NCI-H69 (cell line): ENCODE measurements around the gene SLC25A46.
"Not testable (repeated sequence)": the region's sequence is repeated elsewhere in the genome, so short reads cannot be mapped to it uniquely, and the experiment has no call there.

Experiments
- DNase-seq: peaks from one replicate; lab custom pipeline; 2025; lab: John Stamatoyannopoulos, UW

The SLC25A46 gene

GRCh38 chr5:110738812-110739651 lies at the start of gene SLC25A46:
Gene SLC25A46, plus strand, starts transcription at chr5:110739007. Its CDS starts 113 bp downstream, at chr5:110739120.
- peak; percentile 95 for DNase-seq

GRCh38 chr5:110690587-110690986 lies 48.2 kb upstream of the SLC25A46 start:
- not testable (repeated sequence) for DNase-seq

GRCh38 chr5:110692669-110693068 lies 46.1 kb upstream of the SLC25A46 start:
- not testable (repeated sequence) for DNase-seq

GRCh38 chr5:110702300-110702699 lies 36.5 kb upstream of the SLC25A46 start:
- DNase-seq: no peak

GRCh38 chr5:110702704-110703103 lies 36.1 kb upstream of the SLC25A46 start:
- no peak for DNase-seq

- DNase-seq: no peak
Measured at GRCh38 chr5:110703481-110703880, 35.3 kb upstream of the SLC25A46 start.

- DNase-seq: no peak
Measured at GRCh38 chr5:110705349-110705748, 33.5 kb upstream of the SLC25A46 start.

- DNase-seq: no peak
Measured at GRCh38 chr5:110707260-110707844, 31.5 kb upstream of the SLC25A46 start.

GRCh38 chr5:110716247-110717245 lies 22.3 kb upstream of the SLC25A46 start:
- DNase-seq: peak; percentile 15

GRCh38 chr5:110718311-110718710 lies 20.5 kb upstream of the SLC25A46 start:
- DNase-seq: no peak

- DNase-seq: peak; percentile 94
Measured at GRCh38 chr5:110726249-110727024, 12.4 kb upstream of the SLC25A46 start, which contains the start of gene TMEM232. Gene TMEM232, minus strand, starts transcription at chr5:110726671. Its CDS starts 59,319 bp downstream, at chr5:110667352.

GRCh38 chr5:110727025-110727314 lies 11.8 kb upstream of the SLC25A46 start:
- DNase-seq: peak; percentile 38

GRCh38 chr5:110731499-110731898 lies 7.3 kb upstream of the SLC25A46 start:
- DNase-seq: not testable (repeated sequence)

GRCh38 chr5:110734101-110734500 lies 4.7 kb upstream of the SLC25A46 start:
- no peak for DNase-seq

- DNase-seq: no peak
Measured at GRCh38 chr5:110735556-110735955, 3.3 kb upstream of the SLC25A46 start.

- no peak for DNase-seq
Measured at GRCh38 chr5:110736753-110737152, 2.1 kb upstream of the SLC25A46 start.

GRCh38 chr5:110738503-110738811 lies 350 bp upstream of the SLC25A46 start:
- no peak for DNase-seq

- DNase-seq: no peak
Measured at GRCh38 chr5:110751902-110752762, 13.3 kb downstream of the SLC25A46 start.

- DNase-seq: no peak
Measured at GRCh38 chr5:110752953-110753352, 14.1 kb downstream of the SLC25A46 start.

GRCh38 chr5:110753600-110753999 lies 14.8 kb downstream of the SLC25A46 start:
- DNase-seq: no peak

- no peak for DNase-seq
Measured at GRCh38 chr5:110754181-110754580, 15.4 kb downstream of the SLC25A46 start.
